IPS DF 6.9 (cell line): ENCODE results near the gene FMN2.

Experiments
- DNase-seq: peaks from one replicate; pipeline ENCODE4 v3.0.0-alpha.2; 2013; ENCODE audit warnings: low read depth, low spot score
- H3K27ac ChIP-seq: one replicate; pipeline ENCODE4 v1.5.1; 2013; ENCODE audit warnings: low read length, control low read depth
- H3K27me3 ChIP-seq: 2 replicates; pipeline ENCODE4 v1.6.1; 2013; ENCODE audit warnings: mild to moderate bottlenecking, low read length; ENCODE audit not compliant: control insufficient read depth, insufficient read depth
- H3K36me3 ChIP-seq: 2 replicates; pipeline ENCODE4 v1.6.1; 2013; ENCODE audit warnings: low read length; ENCODE audit not compliant: control insufficient read depth, insufficient read depth
- H3K4me1 ChIP-seq: 2 replicates; pipeline ENCODE4 v1.6.1; 2013; ENCODE audit warnings: low read length; ENCODE audit not compliant: control insufficient read depth, insufficient read depth
- H3K4me3 ChIP-seq: 2 replicates; pipeline ENCODE4 v1.5.1; 2013; ENCODE audit warnings: mild to moderate bottlenecking, low read length
- H3K9me3 ChIP-seq: 2 replicates; pipeline ENCODE4 v1.6.1; 2013; ENCODE audit warnings: low read length, inconsistent platforms; ENCODE audit not compliant: control insufficient read depth, insufficient read depth
- WGBS: extraction: QIAGEN DNeasy Blood & Tissue Kit; methylation state at CpG from one replicate; pipeline ENCODE4 v1.1.7; 2013; ENCODE audit warnings: mixed read lengths, missing lambda C conversion rate; ENCODE audit not compliant: insufficient read length, insufficient coverage; 5-methylcytosine and 5-hydroxymethylcytosine counted together

The FMN2 gene

DNA sequence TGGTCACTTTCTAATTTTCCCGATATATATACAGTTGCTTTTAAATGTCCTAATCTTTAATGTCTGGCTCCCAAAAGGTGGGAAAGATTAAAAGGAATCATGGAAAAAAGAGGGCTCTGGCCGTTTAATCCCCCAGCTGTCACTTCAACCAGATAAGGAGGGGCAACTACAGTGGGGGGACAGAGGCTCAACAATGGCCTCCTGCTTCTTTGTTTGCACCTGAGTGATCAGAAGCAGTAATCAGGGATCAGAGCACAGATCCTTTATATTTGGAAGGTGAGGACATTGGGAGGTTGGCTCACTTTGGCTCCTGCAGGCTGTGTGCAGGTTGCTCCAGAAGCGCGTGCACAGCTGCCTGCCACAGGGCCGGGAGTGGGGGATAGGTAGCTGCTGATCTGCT lies 212.8 kb downstream of the FMN2 start:
- no peaks in the 10 kb centered on the region; the same call in 1 of the 2 replicates for H3K4me1 ChIP-seq
- DNase-seq = no peak
- WGBS = no CpG with 5 or more reads among the region's 5 CpGs
- no peak overlapping the region for H3K27ac ChIP-seq
- H3K4me3 ChIP-seq = no peak overlapping the region
- H3K27me3 ChIP-seq = no peaks in the 10 kb centered on the region
- H3K9me3 ChIP-seq = no peaks in the 10 kb centered on the region
- no peaks in the 10 kb centered on the region for H3K36me3 ChIP-seq

DNA sequence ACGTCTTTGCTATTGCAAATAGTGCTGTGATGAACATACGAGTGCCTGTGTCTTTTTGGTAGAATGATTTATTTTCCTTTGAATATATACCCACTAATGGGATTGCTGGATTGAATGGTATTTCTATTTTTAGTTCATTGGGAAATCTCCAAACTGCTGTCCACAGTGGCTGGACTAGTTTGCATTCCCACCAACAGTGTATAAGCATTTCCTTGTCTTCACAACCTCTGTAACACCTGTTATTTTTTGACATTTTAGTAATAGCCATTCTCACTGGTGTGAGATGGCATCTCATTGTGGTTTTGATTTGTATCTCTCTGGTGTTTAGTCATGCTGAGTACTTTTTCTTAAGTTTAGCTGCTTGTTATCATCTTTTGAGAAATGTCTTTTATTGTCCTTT lies 215.0 kb downstream of the FMN2 start:
- no peak for DNase-seq

DNA sequence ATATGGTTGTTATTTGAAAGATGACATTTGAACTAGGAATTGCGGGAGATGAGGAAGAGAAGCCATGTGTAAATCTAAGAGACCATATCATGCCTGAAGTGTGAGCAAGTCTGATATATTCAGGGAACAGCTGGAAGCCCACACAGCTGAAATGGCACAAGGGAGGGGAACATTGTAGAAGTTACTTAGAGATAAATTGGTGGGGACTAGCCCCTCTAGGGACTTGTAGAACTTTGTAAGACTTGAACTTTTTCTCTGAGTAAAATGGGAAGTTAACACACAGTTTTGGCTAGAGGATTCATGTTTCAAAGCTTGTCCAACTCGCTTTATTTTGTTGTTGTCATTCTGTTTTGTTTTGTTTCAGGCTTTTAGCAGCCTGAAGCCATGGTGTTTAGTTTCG lies 216.4 kb downstream of the FMN2 start:
- no CpG with 5 or more reads among the region's 3 CpGs for WGBS
- Histone ChIP-seq H3K4me1 (no peaks in the 10 kb centered on the region; the same call in 1 of the 2 replicates), H3K36me3 (no peaks in the 10 kb centered on the region), H3K9me3 (no peaks in the 10 kb centered on the region), H3K4me3 (no peak overlapping the region), H3K27me3 (no peaks in the 10 kb centered on the region), H3K27ac (no peak overlapping the region)
- no peak for DNase-seq

More for the DNA sequence above, 215.0 kb downstream of the FMN2 start:
- H3K27ac ChIP-seq = no peak overlapping the region
- H3K27me3 ChIP-seq = no peaks in the 10 kb centered on the region
- H3K4me3 ChIP-seq = no peak overlapping the region
- H3K9me3 ChIP-seq = no peaks in the 10 kb centered on the region
- no peaks in the 10 kb centered on the region; the same call in 1 of the 2 replicates for H3K4me1 ChIP-seq
- H3K36me3 ChIP-seq = no peaks in the 10 kb centered on the region
- no CpG with 5 or more reads among the region's 2 CpGs for WGBS

- Histone ChIP-seq H3K27me3 (no peaks in the 10 kb centered on the region), H3K4me1 (no peaks in the 10 kb centered on the region), H3K4me3 (no peak overlapping the region), H3K27ac (no peak overlapping the region), H3K36me3 (no peaks in the 10 kb centered on the region), H3K9me3 (no peaks in the 10 kb centered on the region)
- no CpG with 5 or more reads among the region's 4 CpGs for WGBS
- no peak for DNase-seq
Measured at GRCh38 chr1:240309769-240310168, 218.1 kb downstream of the FMN2 start.

GRCh38 chr1:240310226-240310925 lies 218.7 kb downstream of the FMN2 start:
- Histone ChIP-seq H3K27ac (no peak overlapping the region), H3K27me3 (no peaks in the 10 kb centered on the region), H3K4me1 (no peaks in the 10 kb centered on the region), H3K4me3 (no peak overlapping the region), H3K36me3 (no peaks in the 10 kb centered on the region), H3K9me3 (no peaks in the 10 kb centered on the region)
- 100% methylated on average over 1 of the region's 1 CpG for WGBS
- DNase-seq = no peak

DNA sequence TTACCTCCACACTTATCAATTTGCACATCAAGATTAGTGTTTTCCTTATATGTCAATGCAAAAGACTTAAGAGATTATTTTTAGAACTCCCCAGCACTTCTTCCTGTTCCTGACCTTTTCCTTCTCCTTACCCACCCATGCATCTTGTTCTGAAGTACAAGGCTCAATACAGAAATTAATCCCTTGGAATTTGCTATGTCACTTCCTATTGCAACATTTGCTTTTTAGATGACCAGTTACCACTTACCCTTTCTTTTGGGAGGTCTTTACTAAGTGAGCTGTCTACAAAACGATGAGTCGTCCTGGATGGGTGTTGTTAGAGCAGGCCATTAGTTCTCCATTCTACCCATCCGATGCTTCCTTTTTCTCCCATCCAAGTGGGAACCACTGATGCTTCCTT lies 221.2 kb downstream of the FMN2 start:
- Histone ChIP-seq H3K9me3 (no peaks in the 10 kb centered on the region), H3K4me3 (no peak overlapping the region), H3K27ac (no peak overlapping the region), H3K4me1 (no peaks in the 10 kb centered on the region), H3K36me3 (no peaks in the 10 kb centered on the region), H3K27me3 (no peaks in the 10 kb centered on the region)
- no CpG with 5 or more reads among the region's 3 CpGs for WGBS
- no peak for DNase-seq

DNA sequence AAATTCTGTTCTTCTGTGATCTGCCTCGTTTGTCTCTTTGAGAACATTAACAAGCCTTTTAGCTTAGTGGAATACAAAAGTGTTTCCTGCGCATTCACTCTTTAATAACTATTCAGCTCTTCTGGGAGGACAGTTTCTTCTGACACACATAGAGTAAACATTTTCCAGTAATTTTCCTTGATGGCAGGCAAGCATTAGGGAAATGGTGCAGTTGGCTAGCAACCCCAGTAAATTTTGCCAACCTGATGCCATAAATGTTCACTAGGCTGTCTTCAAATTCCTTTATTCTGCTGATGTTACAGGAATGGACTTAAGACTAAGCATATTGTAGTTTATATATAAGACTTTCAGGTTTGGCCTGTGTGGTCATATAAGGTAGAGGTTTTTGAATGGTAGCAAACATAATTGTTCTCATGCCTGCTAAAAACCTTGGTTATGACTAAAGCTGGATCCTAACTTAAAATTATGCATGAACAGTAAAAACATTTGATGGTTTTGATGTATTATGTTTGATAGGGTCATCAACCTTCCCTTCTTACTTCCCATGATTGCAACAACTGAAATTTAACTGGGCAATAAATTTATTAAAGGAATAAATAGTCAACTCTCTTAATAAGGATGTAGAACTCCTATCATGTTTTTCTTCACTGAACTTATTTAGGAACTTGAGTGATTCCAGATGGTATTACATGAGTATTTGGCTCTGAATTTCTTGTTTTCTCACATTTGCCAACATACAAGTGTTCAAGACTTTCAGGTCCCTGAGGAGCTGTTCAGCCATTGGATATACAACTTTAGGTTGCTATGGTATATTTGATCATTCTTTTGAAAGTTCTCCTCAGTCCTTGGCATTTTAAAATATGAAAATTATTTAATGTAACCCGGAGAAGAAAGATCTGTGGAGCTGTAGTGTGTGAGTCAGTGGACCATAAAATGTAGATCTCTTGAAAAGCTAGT lies 223.4 kb downstream of the FMN2 start:
- no peak for DNase-seq
- Histone ChIP-seq H3K9me3 (no peaks in the 10 kb centered on the region), H3K4me3 (no peak overlapping the region), H3K36me3 (no peaks in the 10 kb centered on the region), H3K4me1 (no peaks in the 10 kb centered on the region), H3K27me3 (no peaks in the 10 kb centered on the region), H3K27ac (no peak overlapping the region)
- no CpG with 5 or more reads among the region's 3 CpGs for WGBS

DNA sequence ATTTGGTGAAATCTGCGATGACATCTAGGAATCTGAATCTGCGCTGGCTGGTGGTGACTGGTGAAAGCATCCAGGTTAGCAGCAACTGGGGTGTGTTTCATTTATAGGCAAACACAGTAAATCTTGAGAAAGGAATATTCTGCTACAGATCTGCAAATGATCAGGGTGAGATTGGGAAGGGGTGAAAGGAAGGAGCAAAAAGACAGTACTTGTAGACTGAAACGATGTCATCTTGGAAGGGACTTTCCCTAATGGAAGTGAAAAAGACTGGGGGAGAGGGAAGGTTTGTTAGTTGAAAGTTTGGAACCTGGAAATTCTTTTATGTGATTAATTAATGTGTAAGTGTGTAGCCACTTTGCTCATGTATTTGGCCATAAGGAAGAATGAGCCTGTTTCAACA lies 228.3 kb downstream of the FMN2 start:
- no peak for DNase-seq
- no peaks in the 10 kb centered on the region for H3K36me3 ChIP-seq
- no peak overlapping the region for H3K27ac ChIP-seq
- H3K27me3 ChIP-seq = no peaks in the 10 kb centered on the region
- no peaks in the 10 kb centered on the region for H3K9me3 ChIP-seq
- no CpG with 5 or more reads among the region's 3 CpGs for WGBS
- H3K4me1 ChIP-seq = no peaks in the 10 kb centered on the region
- no peak overlapping the region for H3K4me3 ChIP-seq

GRCh38 chr1:240320659-240321058 lies 229.0 kb downstream of the FMN2 start:
- Histone ChIP-seq H3K4me3 (no peak overlapping the region), H3K27me3 (no peaks in the 10 kb centered on the region), H3K36me3 (no peaks in the 10 kb centered on the region), H3K9me3 (no peaks in the 10 kb centered on the region), H3K4me1 (no peaks in the 10 kb centered on the region), H3K27ac (no peak overlapping the region)
- DNase-seq = no peak
- no CpG with 5 or more reads among the region's 5 CpGs for WGBS

DNA sequence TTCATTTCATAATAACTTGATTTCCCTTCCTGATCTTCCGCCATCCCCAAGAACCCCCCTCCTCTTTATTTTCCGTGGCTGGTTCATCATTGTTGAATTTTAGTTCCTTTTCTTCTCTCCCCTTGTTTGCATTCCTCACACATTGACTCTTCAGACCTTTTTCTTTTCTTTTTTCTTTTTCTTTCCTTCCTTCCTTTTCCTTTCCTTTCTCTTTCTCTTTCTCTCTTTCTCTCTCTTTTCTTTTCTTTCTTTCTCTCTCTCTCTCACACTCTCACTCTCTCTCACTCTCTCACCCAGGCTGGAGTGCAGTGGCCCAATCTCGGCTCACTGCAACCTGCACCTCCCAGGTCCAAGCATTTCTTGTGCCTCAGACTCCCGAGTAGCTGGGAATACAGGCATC lies 231.3 kb downstream of the FMN2 start:
- no peaks in the 10 kb centered on the region for H3K4me1 ChIP-seq
- no peaks in the 10 kb centered on the region for H3K36me3 ChIP-seq
- DNase-seq = no peak
- no peaks in the 10 kb centered on the region for H3K9me3 ChIP-seq
- H3K27me3 ChIP-seq = no peaks in the 10 kb centered on the region
- no CpG with 5 or more reads among the region's 4 CpGs for WGBS
- H3K4me3 ChIP-seq = no peak overlapping the region
- H3K27ac ChIP-seq = no peak overlapping the region
